ENCODE data around the gene CPXM2. TPM values are rescaled to one million over a fixed set of nuclear protein-coding genes. Genes with fewer than 3 reads are reported as not detected.
A peak's percentile ranks its signal among the peaks of the same experiment; 100 is the strongest.

Gene CPXM2
- total RNA-seq: not detected

DNA sequence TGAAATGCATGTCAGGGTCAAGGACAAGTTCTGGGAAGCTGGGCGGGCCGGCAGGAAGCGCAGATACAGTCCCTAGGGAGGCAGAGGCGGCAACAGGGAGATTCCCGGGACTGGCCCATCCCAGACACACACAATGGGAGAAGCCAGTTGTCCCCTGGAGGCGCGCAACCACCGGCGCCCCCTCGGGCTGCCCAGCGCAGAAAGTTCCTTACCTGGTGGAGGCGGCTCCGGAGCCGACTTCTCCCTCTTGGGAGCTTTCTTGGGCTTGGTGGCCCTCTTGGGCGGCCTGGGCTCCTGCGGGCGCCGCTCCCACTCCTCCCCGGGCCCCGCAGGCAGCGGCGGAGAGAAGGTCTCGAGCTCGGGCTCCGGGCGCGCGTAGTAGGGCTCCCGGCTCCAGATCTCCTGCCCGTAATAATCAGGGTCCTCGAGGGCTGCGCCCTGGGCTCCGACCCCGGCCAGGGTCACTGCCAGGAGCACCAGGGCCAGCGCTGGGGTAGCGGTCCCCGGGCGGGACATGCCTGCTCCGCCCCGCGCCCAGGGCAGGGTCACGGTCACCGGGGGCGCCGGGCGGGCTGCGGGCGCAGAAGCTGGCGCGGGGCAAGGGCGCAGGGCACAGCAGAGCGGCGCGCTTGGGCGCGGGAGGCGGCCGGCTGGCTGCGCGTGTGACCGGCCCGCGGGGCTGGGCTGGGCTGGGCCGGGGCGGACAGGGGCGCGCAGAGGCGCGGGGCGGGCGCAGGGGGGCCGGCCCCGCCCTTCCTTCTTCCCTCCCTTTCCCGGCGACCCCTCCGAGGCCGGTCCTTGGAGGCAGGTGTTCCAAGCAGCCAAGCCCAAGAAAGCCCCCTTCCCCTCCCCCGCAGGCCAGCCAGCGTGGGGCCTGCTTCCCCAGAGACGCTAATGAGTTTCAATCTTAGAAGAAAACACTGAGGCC, at the start of gene CPXM2:
Gene CPXM2 (minus strand): TSS at position 664 of the 928 bp plus-strand sequence. CDS start 148 bp downstream, at position 516.
- H3K36me3 Mint-ChIP-seq: no peaks in the 10 kb centered on the region
- H3K27ac Mint-ChIP-seq: no peak within 1 kb of the TSS
- DNase-seq (ENCODE audit: low spot score in 2 of 2) (peak in 1 of 2 donors; percentile 18), ATAC-seq (no peak)
- H3K9me3 Mint-ChIP-seq: no peaks in the 10 kb centered on the region

DNA sequence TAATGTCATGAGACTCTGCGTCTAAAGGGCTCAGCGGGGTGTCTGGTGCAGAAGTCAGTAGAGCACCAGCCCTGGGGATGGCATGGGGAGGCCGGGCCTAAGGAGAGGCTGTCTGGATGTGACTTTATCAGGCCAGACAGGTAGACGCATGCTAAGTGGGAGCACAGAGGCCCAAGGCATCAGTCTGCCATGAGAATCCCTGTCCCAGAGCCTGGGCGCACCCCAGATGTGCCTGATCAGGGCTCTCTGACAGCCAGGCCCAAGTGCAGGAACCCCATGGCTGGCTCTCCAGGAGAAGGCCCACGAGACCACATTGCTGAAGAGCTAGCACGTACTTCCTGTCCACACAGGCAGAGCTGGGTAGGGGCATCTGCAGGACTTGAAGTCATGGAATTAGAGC, 48.0 kb upstream of the CPXM2 start:
- Mint-ChIP-seq H3K36me3 (no peaks in the 10 kb centered on the region), H3K9me3 (peaks cover 6 to 11% of the 10 kb centered on the region in 2 donors), H3K27ac (no peak overlapping the region)
- no peak for ATAC-seq
- DNase-seq (ENCODE audit: low spot score in 2 of 2): no peak

GRCh38 chr10:123938890-123939289, 47.3 kb upstream of the CPXM2 start:
- ATAC-seq: no peak
- Mint-ChIP-seq H3K27ac (no peak overlapping the region), H3K9me3 (peaks cover 6 to 11% of the 10 kb centered on the region in 2 donors), H3K36me3 (no peaks in the 10 kb centered on the region)
- DNase-seq (ENCODE audit: low spot score in 2 of 2): no peak

- no peak overlapping the region for H3K27ac Mint-ChIP-seq
- no peak for ATAC-seq
- H3K9me3 Mint-ChIP-seq: peaks cover 10 to 11% of the 10 kb centered on the region in 2 donors
- no peak for DNase-seq (ENCODE audit: low spot score in 2 of 2)
- peaks cover 0 to 1% of the 10 kb centered on the region in 2 donors for H3K36me3 Mint-ChIP-seq
Measured at GRCh38 chr10:123936426-123936825, 44.8 kb upstream of the CPXM2 start.

GRCh38 chr10:123935680-123936079, 44.1 kb upstream of the CPXM2 start:
- Mint-ChIP-seq H3K36me3 (peaks cover 3 to 9% of the 10 kb centered on the region in 2 donors), H3K9me3 (peaks cover 11 to 18% of the 10 kb centered on the region in 2 donors), H3K27ac (no peak overlapping the region)
- no peak for ATAC-seq
- DNase-seq (ENCODE audit: low spot score in 2 of 2): no peak

DNA sequence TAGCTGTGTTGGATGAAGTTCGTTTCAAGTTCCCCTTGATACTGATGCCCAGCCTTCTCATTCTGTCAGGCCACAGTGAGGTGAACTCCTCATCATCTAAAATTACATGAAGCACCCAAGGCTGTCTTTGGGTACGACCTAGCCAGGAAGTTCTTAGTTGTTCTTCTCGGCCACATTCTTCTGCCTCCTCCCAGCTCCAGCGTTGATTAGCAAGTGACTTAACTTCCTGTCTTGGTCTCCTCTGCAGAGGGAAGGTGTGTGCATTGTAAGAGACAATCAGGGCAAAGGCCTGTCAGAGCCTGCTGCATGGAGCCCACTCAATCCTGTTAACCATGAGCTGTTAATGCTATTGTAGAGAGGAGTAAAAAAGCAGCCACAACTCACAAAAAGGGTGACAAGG, 43.2 kb upstream of the CPXM2 start:
- H3K36me3 Mint-ChIP-seq: peaks cover 9 to 14% of the 10 kb centered on the region in 2 donors
- ATAC-seq (no peak), DNase-seq (ENCODE audit: low spot score in 2 of 2) (no peak)
- peaks cover 11 to 24% of the 10 kb centered on the region in 2 donors for H3K9me3 Mint-ChIP-seq
- no peak overlapping the region for H3K27ac Mint-ChIP-seq

DNA sequence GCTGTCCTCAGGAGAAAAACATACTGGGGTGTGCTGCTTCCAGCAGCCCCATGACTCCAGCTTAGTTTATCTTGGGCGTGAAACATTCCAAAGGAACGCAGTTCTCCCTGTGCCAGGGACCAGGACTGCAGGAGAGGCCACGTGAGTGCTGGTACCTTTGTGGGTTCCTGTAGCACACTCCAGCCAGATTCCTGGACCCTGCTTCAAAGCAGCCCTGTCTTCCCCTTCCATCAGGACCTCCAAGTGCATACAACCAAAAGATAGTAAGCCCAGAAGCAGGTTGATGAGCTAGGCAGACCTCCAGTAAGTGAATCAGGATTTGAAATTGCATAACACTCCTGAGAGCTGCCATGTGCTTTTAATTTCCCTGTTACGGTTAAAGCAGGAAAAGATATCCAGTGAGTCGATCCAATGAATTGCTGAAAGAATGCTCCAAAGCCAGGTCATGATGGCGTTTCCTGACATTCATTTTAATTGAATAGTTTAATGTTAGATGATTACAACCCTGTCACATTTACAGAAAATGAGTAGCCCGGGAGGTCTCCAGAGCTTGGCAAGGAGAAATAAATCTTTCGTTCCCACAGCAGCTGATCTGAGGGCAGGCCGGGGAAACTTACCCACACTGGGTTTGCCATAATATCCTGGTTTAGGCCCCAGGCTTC, 38.9 kb upstream of the CPXM2 start:
- H3K9me3 Mint-ChIP-seq: peaks cover 17 to 33% of the 10 kb centered on the region in 2 donors
- DNase-seq (ENCODE audit: low spot score in 2 of 2) (no peak), ATAC-seq (no peak)
- peaks cover 9 to 27% of the 10 kb centered on the region in 2 donors for H3K36me3 Mint-ChIP-seq
- no peak overlapping the region for H3K27ac Mint-ChIP-seq

GRCh38 chr10:123929791-123930190, 38.2 kb upstream of the CPXM2 start:
- H3K36me3 Mint-ChIP-seq: peaks cover 9 to 27% of the 10 kb centered on the region in 2 donors

GRCh38 chr10:123928427-123928826, 36.8 kb upstream of the CPXM2 start:
- no peak for ATAC-seq
- no peak for DNase-seq (ENCODE audit: low spot score in 2 of 2)
- H3K9me3 Mint-ChIP-seq: peaks cover 11 to 40% of the 10 kb centered on the region in 2 donors
- H3K27ac Mint-ChIP-seq: no peak overlapping the region
- peaks cover 9 to 27% of the 10 kb centered on the region in 2 donors for H3K36me3 Mint-ChIP-seq

More at GRCh38 chr10:123929791-123930190, 38.2 kb upstream of the CPXM2 start:
- H3K9me3 Mint-ChIP-seq: peaks cover 14 to 33% of the 10 kb centered on the region in 2 donors
- H3K27ac Mint-ChIP-seq: no peak overlapping the region
- DNase-seq (ENCODE audit: low spot score in 2 of 2) (no peak), ATAC-seq (no peak)

GRCh38 chr10:123926401-123927264, 35.0 kb upstream of the CPXM2 start:
- Mint-ChIP-seq H3K9me3 (peaks cover 11 to 36% of the 10 kb centered on the region in 2 donors), H3K27ac (peak overlapping the region in 1 of 2 donors; percentile 12), H3K36me3 (peaks cover 16 to 27% of the 10 kb centered on the region in 2 donors)
- ATAC-seq (peak; percentile 81 to 86), DNase-seq (ENCODE audit: low spot score in 2 of 2) (peak in 1 of 2 donors; percentile 4)

GRCh38 chr10:123922126-123922525, 30.5 kb upstream of the CPXM2 start:
- ATAC-seq (no peak), DNase-seq (ENCODE audit: low spot score in 2 of 2) (no peak)
- Mint-ChIP-seq H3K27ac (no peak overlapping the region), H3K9me3 (peaks cover 26 to 27% of the 10 kb centered on the region in 2 donors), H3K36me3 (peaks cover 20 to 22% of the 10 kb centered on the region in 2 donors)

GRCh38 chr10:123916775-123917174, 25.2 kb upstream of the CPXM2 start:
- peaks cover 8 to 17% of the 10 kb centered on the region in 2 donors for H3K9me3 Mint-ChIP-seq
- peaks cover 12 to 15% of the 10 kb centered on the region in 2 donors for H3K36me3 Mint-ChIP-seq
- H3K27ac Mint-ChIP-seq: no peak overlapping the region
- no peak for DNase-seq (ENCODE audit: low spot score in 2 of 2)
- no peak for ATAC-seq

DNA sequence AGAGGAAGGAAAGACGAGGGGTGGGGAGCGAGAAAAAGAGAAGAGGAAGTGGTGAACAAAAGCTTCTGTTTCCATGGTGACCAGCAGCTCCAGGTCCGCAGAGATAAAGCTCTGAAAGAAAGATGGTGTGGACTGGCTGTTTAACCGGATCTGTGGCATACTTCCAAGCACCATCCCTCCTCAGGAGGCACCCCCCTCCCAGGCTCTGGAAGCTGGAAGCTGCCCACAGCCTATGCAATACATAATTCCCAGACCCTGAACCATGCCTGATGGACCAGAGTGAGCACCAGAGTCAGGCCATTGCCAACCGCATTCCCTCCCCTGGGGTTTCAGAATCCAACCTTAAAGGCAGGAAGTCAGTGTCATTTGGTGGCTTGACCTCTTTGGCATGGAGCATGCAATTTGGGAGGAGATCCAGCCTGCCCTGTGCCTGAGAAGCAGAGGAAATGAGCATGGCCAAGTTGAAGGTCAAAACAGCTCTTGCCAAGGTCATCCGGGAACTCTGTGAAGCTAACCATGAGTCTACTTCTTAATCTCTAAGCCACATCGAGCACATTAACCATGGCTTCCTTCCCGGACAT, 22.2 kb upstream of the CPXM2 start:
- peaks cover 0 to under 1% of the 10 kb centered on the region in 2 donors for H3K9me3 Mint-ChIP-seq
- H3K36me3 Mint-ChIP-seq: peaks cover 3 to 4% of the 10 kb centered on the region in 2 donors
- ATAC-seq (no peak), DNase-seq (ENCODE audit: low spot score in 2 of 2) (no peak)
- H3K27ac Mint-ChIP-seq: no peak overlapping the region

DNA sequence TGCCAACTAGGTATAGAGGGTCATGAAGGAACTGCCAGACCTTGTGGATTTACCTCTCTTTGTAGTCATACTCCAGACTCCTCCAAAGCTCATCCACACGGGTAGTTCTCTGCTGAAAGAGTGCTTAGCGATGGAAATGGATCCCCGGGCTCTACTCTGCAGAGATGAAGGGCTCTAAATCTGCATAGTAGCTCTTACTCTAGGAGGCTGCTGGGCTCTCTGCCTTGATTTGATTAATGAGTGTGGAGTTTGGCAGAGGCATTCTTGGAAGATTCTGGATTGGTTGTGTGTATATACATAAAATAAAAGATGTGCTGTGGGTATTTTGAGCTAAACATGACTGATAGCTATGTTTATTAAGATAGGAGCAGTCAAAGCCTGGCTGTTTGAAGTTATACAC, 21.3 kb upstream of the CPXM2 start:
- H3K27ac Mint-ChIP-seq: no peak overlapping the region
- no peaks in the 10 kb centered on the region for H3K9me3 Mint-ChIP-seq
- ATAC-seq: no peak
- DNase-seq (ENCODE audit: low spot score in 2 of 2): no peak
- H3K36me3 Mint-ChIP-seq: no peaks in the 10 kb centered on the region

GRCh38 chr10:123912466-123912865, 20.9 kb upstream of the CPXM2 start:
- no peaks in the 10 kb centered on the region for H3K9me3 Mint-ChIP-seq

GRCh38 chr10:123911866-123912265, 20.3 kb upstream of the CPXM2 start:
- Mint-ChIP-seq H3K36me3 (no peaks in the 10 kb centered on the region), H3K9me3 (no peaks in the 10 kb centered on the region), H3K27ac (no peak overlapping the region)
- no peak for ATAC-seq
- no peak for DNase-seq (ENCODE audit: low spot score in 2 of 2)

More at GRCh38 chr10:123912466-123912865, 20.9 kb upstream of the CPXM2 start:
- no peak overlapping the region for H3K27ac Mint-ChIP-seq
- H3K36me3 Mint-ChIP-seq: no peaks in the 10 kb centered on the region
- no peak for ATAC-seq
- no peak for DNase-seq (ENCODE audit: low spot score in 2 of 2)

Measured in activated naive CD4-positive, alpha-beta T cell treated with anti-CD3 and anti-CD28 coated beads, Interleukin-2, amount 50 U/mL, for 72 hours (primary cell).